Pulmonary artery endothelial cell (primary cell): Measurements from ENCODE around the gene PCED1B. TPM values are rescaled to one million over a fixed set of nuclear protein-coding genes. Genes with fewer than 3 reads are reported as not detected.
"Not testable (repeated sequence)": the region's sequence is repeated elsewhere in the genome, so short reads cannot be mapped to it uniquely, and the experiment has no call there.

Experiments
- DNase-seq: peaks from one replicate; pipeline ENCODE4 v3.0.0-alpha.2; 2011; ENCODE audit warnings: low read depth, low spot score
- total RNA-seq: library from RNA; depleted of rRNA; stranded (reverse); fragments of >200 nt; gene quantifications from 2 replicates; pipeline ENCODE4 v1.2.3, GENCODE V29; 2014

The PCED1B gene
- total RNA-seq, 1 donor from 2014 or later: 0.46 TPM

GRCh38 chr12:47164724-47165439 is 85.5 kb downstream of the PCED1B start:
- no peak for DNase-seq

GRCh38 chr12:47165934-47166333 is 86.5 kb downstream of the PCED1B start:
- DNase-seq: no peak

GRCh38 chr12:47166365-47166764 is 86.9 kb downstream of the PCED1B start:
- no peak for DNase-seq

GRCh38 chr12:47170281-47170680 is 90.9 kb downstream of the PCED1B start:
- DNase-seq: not testable (repeated sequence)

- no peak for DNase-seq
Measured at GRCh38 chr12:47178014-47178413, 98.6 kb downstream of the PCED1B start.

GRCh38 chr12:47182164-47182938 is 102.9 kb downstream of the PCED1B start:
- DNase-seq: not testable (repeated sequence)

- DNase-seq: no peak
Measured at GRCh38 chr12:47184229-47184628, 104.8 kb downstream of the PCED1B start.

GRCh38 chr12:47184813-47185212 is 105.4 kb downstream of the PCED1B start:
- DNase-seq: no peak

- no peak for DNase-seq
Measured at GRCh38 chr12:47186246-47186645, 106.8 kb downstream of the PCED1B start.

GRCh38 chr12:47188576-47189441 is 109.4 kb downstream of the PCED1B start:
- DNase-seq: no peak

GRCh38 chr12:47189728-47190127 is 110.3 kb downstream of the PCED1B start:
- DNase-seq: no peak

GRCh38 chr12:47190271-47190750 is 110.9 kb downstream of the PCED1B start:
- no peak for DNase-seq

GRCh38 chr12:47190905-47191304 is 111.5 kb downstream of the PCED1B start:
- DNase-seq: no peak

- DNase-seq: no peak
Measured at GRCh38 chr12:47192051-47192450, 112.6 kb downstream of the PCED1B start.

GRCh38 chr12:47193066-47193465 is 113.6 kb downstream of the PCED1B start:
- no peak for DNase-seq

GRCh38 chr12:47194501-47194900 is 115.1 kb downstream of the PCED1B start:
- no peak for DNase-seq

- DNase-seq: no peak
Measured at GRCh38 chr12:47200446-47200845, 121.0 kb downstream of the PCED1B start.

GRCh38 chr12:47201190-47201589 is 121.8 kb downstream of the PCED1B start:
- DNase-seq: not testable (repeated sequence)

GRCh38 chr12:47202176-47202575 is 122.8 kb downstream of the PCED1B start:
- no peak for DNase-seq

GRCh38 chr12:47205532-47206449 is 126.4 kb downstream of the PCED1B start:
- DNase-seq: no peak
